Measurements from ENCODE around the gene SETX. TPM values are rescaled to one million over a fixed set of nuclear protein-coding genes. Genes with fewer than 3 reads are reported as not detected.
"Not testable (repeated sequence)": the region's sequence is repeated elsewhere in the genome, so short reads cannot be mapped to it uniquely, and the experiment has no call there.

Gene SETX
- total and polyA plus RNA-seq, 4 donors: 38.0 to 88.7 (median 54.6) TPM

DNA sequence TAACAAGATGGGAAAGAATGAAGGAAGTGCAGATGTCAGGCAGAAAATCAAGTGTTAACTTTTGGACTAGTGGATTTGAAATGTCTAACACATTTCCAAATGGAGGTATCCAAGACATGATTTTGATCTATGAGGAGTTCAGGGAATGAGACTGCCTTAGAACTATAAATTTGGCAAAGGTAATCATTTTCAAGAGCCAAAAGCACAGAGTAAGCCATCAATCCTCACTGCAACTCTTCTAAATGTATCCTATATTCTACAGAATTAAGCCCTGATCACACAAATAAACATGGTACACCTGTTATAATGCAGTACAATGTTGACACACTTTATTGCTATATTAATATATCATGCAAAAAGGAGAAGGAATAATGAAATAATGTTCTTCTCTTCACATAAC is 55.6 kb downstream of the SETX start:
- DNase-seq (ENCODE audit: low read depth in 4 of 6, low spot score in 6 of 6): no peak
- Histone ChIP-seq H3K27ac (ENCODE audit: low read depth, low read length) (no peak overlapping the region), H3K36me3 (ENCODE audit: control insufficient read depth, insufficient read depth, low read length) (peaks cover 33% of the 10 kb centered on the region)

DNA sequence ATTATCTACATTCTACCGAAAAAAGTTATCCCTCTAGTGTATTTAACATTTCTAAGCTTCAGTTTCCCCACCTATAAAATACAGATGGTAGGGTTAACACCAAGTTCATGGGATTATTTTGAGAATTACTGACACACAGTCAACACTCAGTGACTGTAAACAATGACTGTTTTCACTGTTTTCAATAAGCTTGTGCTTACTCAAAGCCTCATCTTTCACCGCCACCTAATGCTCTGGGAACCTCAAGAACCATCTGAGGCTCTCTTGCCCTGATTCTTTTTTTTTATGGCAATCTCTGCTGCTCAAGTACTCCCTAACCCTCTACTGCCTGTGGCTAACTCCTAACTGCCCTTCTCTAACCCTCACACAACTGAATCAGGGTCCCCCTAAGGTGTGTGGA is 59.6 kb downstream of the SETX start:
- H3K4me3 ChIP-seq (ENCODE audit: low read depth, low read length): no peak overlapping the region
- H3K27ac ChIP-seq (ENCODE audit: low read depth, low read length): no peak overlapping the region
- no peak for DNase-seq (ENCODE audit: low read depth in 4 of 6, low spot score in 6 of 6)
- WGBS (ENCODE audit: insufficient coverage): 93% methylated on average over 1 of the region's 2 CpGs
- no peaks in the 10 kb centered on the region for H3K4me1 ChIP-seq (ENCODE audit: control insufficient read depth, insufficient read depth, low read length)
- no peaks in the 10 kb centered on the region for H3K9me3 ChIP-seq (ENCODE audit: control insufficient read depth, insufficient read depth, low read length)
- no peaks in the 10 kb centered on the region for H3K27me3 ChIP-seq (ENCODE audit: control insufficient read depth, insufficient read depth, low read length)
- peaks cover 34% of the 10 kb centered on the region for H3K36me3 ChIP-seq (ENCODE audit: control insufficient read depth, insufficient read depth, low read length)

More for the DNA sequence above, 55.6 kb downstream of the SETX start:
- Histone ChIP-seq H3K4me1 (ENCODE audit: control insufficient read depth, insufficient read depth, low read length) (no peaks in the 10 kb centered on the region), H3K9me3 (ENCODE audit: control insufficient read depth, insufficient read depth, low read length) (no peaks in the 10 kb centered on the region), H3K4me3 (ENCODE audit: low read depth, low read length) (no peak overlapping the region), H3K27me3 (ENCODE audit: control insufficient read depth, insufficient read depth, low read length) (no peaks in the 10 kb centered on the region)

DNA sequence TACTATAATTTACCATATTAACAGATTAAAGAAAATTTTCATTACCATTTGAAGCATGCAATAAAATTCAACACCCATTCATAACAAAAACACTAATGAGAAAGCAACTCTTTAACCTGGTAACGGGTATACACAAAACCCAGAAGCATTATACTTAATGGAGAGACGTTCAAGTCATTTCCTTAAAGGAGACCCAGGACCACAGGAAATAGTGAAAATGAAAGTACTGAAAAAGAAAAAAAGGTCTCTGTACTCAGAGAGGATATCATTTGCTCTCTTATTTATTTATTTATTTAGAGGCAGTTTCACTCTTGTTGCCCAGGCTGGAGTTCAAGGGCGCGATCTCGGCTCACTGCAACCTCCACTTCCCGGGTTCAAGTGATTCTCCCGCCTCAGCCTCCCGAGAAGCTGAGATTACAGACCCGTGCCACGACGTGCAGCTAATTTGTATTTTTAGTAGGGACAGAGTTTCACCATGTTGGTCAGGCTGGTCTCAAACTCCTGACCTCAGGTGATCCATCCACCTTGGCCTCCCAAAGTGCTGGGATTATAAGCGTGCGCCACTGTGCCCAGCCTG is 61.6 kb downstream of the SETX start:
- no peak overlapping the region for H3K27ac ChIP-seq (ENCODE audit: low read depth, low read length)
- no peak overlapping the region for H3K4me3 ChIP-seq (ENCODE audit: low read depth, low read length)
- peaks cover 26% of the 10 kb centered on the region for H3K36me3 ChIP-seq (ENCODE audit: control insufficient read depth, insufficient read depth, low read length)
- no peaks in the 10 kb centered on the region for H3K9me3 ChIP-seq (ENCODE audit: control insufficient read depth, insufficient read depth, low read length)
- H3K4me1 ChIP-seq (ENCODE audit: control insufficient read depth, insufficient read depth, low read length): no peaks in the 10 kb centered on the region
- no peak for DNase-seq (ENCODE audit: low read depth in 4 of 6, low spot score in 6 of 6)
- H3K27me3 ChIP-seq (ENCODE audit: control insufficient read depth, insufficient read depth, low read length): no peaks in the 10 kb centered on the region
- 88% methylated on average over 5 of the region's 13 CpGs for WGBS (ENCODE audit: insufficient coverage)

DNA sequence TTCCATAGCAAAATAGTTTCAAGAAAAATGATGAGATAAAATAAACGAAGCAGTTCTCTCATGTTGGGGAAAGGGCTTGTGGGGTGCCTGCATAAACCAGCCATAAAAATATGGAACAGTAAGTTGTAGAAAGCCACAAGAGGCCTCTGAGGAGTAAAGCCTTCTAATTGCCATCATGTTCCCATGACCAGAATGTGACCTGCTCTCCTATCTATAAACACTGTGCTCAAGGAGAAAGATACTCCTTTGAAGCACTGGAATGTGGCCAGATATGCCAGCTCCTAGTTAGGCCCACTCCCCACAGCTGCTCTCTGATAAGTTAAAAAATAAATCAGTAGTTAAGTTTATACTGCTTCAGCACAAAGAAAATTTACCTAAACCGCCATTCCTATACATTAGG is 65.8 kb downstream of the SETX start:
- WGBS (ENCODE audit: insufficient coverage): no CpG with 5 or more reads among the region's 2 CpGs
- Histone ChIP-seq H3K4me3 (ENCODE audit: low read depth, low read length) (no peak overlapping the region), H3K36me3 (ENCODE audit: control insufficient read depth, insufficient read depth, low read length) (peaks cover 44% of the 10 kb centered on the region), H3K27ac (ENCODE audit: low read depth, low read length) (no peak overlapping the region), H3K9me3 (ENCODE audit: control insufficient read depth, insufficient read depth, low read length) (no peaks in the 10 kb centered on the region), H3K27me3 (ENCODE audit: control insufficient read depth, insufficient read depth, low read length) (no peaks in the 10 kb centered on the region), H3K4me1 (ENCODE audit: control insufficient read depth, insufficient read depth, low read length) (no peaks in the 10 kb centered on the region)
- DNase-seq (ENCODE audit: low read depth in 4 of 6, low spot score in 6 of 6): no peak

DNA sequence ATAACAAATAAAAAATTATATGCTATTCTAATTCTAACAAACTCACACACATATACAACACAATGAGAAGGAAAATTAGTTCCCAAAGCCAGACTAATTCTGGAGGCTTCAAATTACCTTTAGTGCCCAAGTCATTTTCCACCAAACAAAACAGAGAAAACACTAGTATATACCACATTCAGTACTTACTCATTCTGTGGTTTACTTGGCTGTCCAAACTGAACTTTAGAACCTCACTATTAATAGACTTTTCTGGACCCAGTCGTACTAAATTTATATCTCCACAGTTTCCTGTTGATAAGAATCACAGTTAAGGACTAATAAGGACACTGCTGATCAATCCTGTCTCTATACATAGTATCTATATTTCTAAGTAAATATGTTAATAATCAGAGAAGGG is 66.4 kb downstream of the SETX start:
- DNase-seq (ENCODE audit: low read depth in 4 of 6, low spot score in 6 of 6): no peak

DNA sequence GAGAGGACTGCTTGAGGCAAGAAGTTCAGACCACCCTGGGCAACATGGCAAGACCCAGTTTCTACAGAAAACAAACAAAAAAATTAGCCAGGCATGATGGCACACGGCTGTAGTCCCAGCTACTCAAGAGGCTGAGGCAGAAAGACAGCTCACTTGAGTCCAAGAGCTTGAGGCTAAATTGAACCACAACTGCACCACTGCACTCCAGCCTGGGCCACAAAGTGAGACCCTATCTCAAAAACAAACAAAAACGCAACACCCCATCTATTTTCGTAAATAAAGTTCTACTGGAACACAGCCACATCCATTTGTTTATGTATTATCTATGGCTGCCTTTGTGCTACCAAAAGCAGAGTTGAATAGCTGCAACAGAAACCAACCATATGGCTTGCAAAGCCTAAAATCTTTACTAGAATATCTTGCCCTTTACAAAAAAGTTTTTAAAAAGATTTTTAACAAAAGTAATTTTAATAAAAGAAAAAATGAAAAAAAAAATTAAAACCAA is 67.5 kb downstream of the SETX start:
- Histone ChIP-seq H3K27ac (ENCODE audit: low read depth, low read length) (no peak overlapping the region), H3K36me3 (ENCODE audit: control insufficient read depth, insufficient read depth, low read length) (peaks cover 42% of the 10 kb centered on the region), H3K9me3 (ENCODE audit: control insufficient read depth, insufficient read depth, low read length) (no peaks in the 10 kb centered on the region), H3K27me3 (ENCODE audit: control insufficient read depth, insufficient read depth, low read length) (no peaks in the 10 kb centered on the region), H3K4me3 (ENCODE audit: low read depth, low read length) (no peak overlapping the region), H3K4me1 (ENCODE audit: control insufficient read depth, insufficient read depth, low read length) (no peaks in the 10 kb centered on the region)
- no peak for DNase-seq (ENCODE audit: low read depth in 4 of 6, low spot score in 6 of 6)
- WGBS (ENCODE audit: insufficient coverage): 92% methylated on average over 1 of the region's 3 CpGs

More for the DNA sequence above, 66.4 kb downstream of the SETX start:
- no CpG with 5 or more reads among the region's 1 CpG for WGBS (ENCODE audit: insufficient coverage)
- Histone ChIP-seq H3K4me3 (ENCODE audit: low read depth, low read length) (no peak overlapping the region), H3K27ac (ENCODE audit: low read depth, low read length) (no peak overlapping the region), H3K27me3 (ENCODE audit: control insufficient read depth, insufficient read depth, low read length) (no peaks in the 10 kb centered on the region), H3K4me1 (ENCODE audit: control insufficient read depth, insufficient read depth, low read length) (no peaks in the 10 kb centered on the region), H3K9me3 (ENCODE audit: control insufficient read depth, insufficient read depth, low read length) (no peaks in the 10 kb centered on the region), H3K36me3 (ENCODE audit: control insufficient read depth, insufficient read depth, low read length) (peaks cover 42% of the 10 kb centered on the region)

DNA sequence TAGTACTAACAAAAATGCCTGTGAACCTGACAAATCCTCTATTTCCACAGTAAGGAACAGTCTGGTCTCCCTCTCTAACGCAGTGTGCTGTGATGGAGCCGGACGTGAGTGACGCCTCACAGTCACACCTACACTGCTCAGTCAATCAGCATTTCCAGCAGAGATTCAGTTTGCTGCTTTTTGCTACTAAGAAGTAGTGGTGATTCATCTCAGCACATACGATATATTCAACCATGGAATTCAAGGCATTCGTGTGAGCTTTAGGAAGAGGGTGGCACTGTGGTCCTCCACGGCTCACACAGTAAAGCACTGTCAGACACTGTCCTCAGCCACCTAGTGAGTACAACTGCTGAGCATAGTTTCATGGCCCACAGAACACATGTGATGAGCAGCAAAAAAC is 70.9 kb downstream of the SETX start:
- 100% methylated on average over 3 of the region's 7 CpGs for WGBS (ENCODE audit: insufficient coverage)
- peaks cover 42% of the 10 kb centered on the region for H3K36me3 ChIP-seq (ENCODE audit: control insufficient read depth, insufficient read depth, low read length)
- no peak for DNase-seq (ENCODE audit: low read depth in 4 of 6, low spot score in 6 of 6)
- H3K4me3 ChIP-seq (ENCODE audit: low read depth, low read length): no peak overlapping the region
- H3K4me1 ChIP-seq (ENCODE audit: control insufficient read depth, insufficient read depth, low read length): no peaks in the 10 kb centered on the region
- no peaks in the 10 kb centered on the region for H3K9me3 ChIP-seq (ENCODE audit: control insufficient read depth, insufficient read depth, low read length)
- no peak overlapping the region for H3K27ac ChIP-seq (ENCODE audit: low read depth, low read length)
- no peaks in the 10 kb centered on the region for H3K27me3 ChIP-seq (ENCODE audit: control insufficient read depth, insufficient read depth, low read length)

DNA sequence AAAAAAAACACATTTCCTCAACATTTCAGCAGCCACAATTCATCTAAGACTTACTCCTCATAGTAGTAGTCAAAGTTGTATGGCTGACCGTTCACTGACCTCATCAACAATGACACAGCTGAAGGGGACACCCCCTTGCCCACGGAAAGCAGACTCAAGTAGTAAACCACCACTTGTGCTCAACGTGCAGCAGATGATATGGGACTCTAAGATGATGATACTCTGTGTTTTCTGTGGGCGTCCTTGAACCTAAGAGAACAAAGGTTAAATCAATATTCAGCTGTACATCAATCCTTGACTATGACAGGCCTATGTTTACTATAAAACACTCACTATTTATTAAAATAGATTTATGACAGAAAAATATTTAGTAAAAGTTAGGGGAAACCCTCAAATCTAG is 71.6 kb downstream of the SETX start:
- Histone ChIP-seq H3K27ac (ENCODE audit: low read depth, low read length) (no peak overlapping the region), H3K4me3 (ENCODE audit: low read depth, low read length) (no peak overlapping the region), H3K4me1 (ENCODE audit: control insufficient read depth, insufficient read depth, low read length) (no peaks in the 10 kb centered on the region), H3K36me3 (ENCODE audit: control insufficient read depth, insufficient read depth, low read length) (peaks cover 44% of the 10 kb centered on the region), H3K27me3 (ENCODE audit: control insufficient read depth, insufficient read depth, low read length) (no peaks in the 10 kb centered on the region), H3K9me3 (ENCODE audit: control insufficient read depth, insufficient read depth, low read length) (no peaks in the 10 kb centered on the region)
- DNase-seq (ENCODE audit: low read depth in 4 of 6, low spot score in 6 of 6): no peak
- WGBS (ENCODE audit: insufficient coverage): 100% methylated on average over 1 of the region's 4 CpGs

DNA sequence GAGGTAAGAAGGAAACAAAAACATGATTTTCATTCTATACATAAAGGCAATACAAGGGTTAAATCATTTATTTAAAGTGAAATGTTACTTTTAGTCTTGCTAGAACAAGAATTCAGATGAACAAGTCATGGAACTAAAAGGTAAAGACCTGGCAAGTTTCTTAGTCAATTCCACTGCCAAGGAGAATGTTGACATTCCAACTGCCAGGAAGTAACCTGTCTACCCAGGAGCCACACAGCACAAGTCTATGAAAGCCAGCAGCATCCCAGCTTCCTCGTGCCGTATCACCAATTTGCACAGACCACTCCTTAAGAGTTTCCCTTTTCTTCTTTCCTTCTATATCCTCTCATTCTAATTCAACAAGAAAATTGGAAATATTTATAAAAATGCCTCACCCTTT is 79.9 kb downstream of the SETX start:
- no peak for DNase-seq (ENCODE audit: low read depth in 4 of 6, low spot score in 6 of 6)
- H3K27ac ChIP-seq (ENCODE audit: low read depth, low read length): no peak overlapping the region
- no peaks in the 10 kb centered on the region for H3K9me3 ChIP-seq (ENCODE audit: control insufficient read depth, insufficient read depth, low read length)
- H3K27me3 ChIP-seq (ENCODE audit: control insufficient read depth, insufficient read depth, low read length): no peaks in the 10 kb centered on the region
- WGBS (ENCODE audit: insufficient coverage): 100% methylated on average over 2 of the region's 2 CpGs
- no peaks in the 10 kb centered on the region for H3K4me1 ChIP-seq (ENCODE audit: control insufficient read depth, insufficient read depth, low read length)
- peaks cover 48% of the 10 kb centered on the region for H3K36me3 ChIP-seq (ENCODE audit: control insufficient read depth, insufficient read depth, low read length)
- no peak overlapping the region for H3K4me3 ChIP-seq (ENCODE audit: low read depth, low read length)

DNA sequence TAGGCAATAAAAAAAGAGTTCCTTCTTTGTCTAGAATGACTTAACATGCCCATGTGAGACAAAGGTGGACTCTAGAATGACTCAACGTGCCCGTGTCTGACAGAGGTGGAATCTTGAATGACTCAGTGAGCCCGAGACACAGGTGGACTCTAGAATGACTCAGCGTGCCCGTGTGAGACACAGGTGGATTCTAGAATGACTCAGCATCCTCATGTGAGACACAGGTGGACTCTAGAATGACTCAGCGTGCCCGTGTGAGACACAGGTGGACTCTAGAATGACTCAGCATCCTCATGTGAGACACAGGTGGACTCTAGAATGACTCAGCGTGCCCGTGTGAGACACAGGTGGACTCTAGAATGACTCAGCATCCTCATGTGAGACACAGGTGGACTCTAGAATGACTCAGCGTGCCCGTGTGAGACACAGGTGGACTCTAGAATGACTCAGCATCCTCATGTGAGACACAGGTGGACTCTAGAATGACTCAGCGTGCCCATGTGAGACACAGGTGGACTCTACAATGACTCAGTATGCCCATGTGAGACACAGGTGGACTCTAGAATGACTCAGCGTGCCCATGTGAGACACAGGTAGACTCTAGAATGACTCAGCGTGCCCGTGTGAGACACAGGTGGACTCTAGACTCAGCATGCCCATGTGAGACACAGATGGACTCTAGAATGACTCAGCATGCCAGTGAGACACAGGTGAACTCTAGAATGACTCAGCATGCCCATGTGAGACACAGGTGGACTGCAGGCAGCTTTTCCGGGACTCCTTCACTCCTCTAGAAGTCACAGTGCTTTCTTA is 84.9 kb downstream of the SETX start:
- DNase-seq (ENCODE audit: low read depth in 4 of 6, low spot score in 6 of 6): not testable (repeated sequence)

More for the DNA sequence above, 84.9 kb downstream of the SETX start:
- not testable (repeated sequence) for H3K27ac ChIP-seq (ENCODE audit: low read depth, low read length); H3K4me3 ChIP-seq (ENCODE audit: low read depth, low read length); H3K9me3 ChIP-seq (ENCODE audit: control insufficient read depth, insufficient read depth, low read length); H3K4me1 ChIP-seq (ENCODE audit: control insufficient read depth, insufficient read depth, low read length); H3K27me3 ChIP-seq (ENCODE audit: control insufficient read depth, insufficient read depth, low read length)
- peaks cover 37% of the 10 kb centered on the region for H3K36me3 ChIP-seq (ENCODE audit: control insufficient read depth, insufficient read depth, low read length)
- WGBS (ENCODE audit: insufficient coverage): 90% methylated on average over 7 of the region's 16 CpGs
